ENCODE data around the gene ASB6.

The ASB6 gene, protein sequence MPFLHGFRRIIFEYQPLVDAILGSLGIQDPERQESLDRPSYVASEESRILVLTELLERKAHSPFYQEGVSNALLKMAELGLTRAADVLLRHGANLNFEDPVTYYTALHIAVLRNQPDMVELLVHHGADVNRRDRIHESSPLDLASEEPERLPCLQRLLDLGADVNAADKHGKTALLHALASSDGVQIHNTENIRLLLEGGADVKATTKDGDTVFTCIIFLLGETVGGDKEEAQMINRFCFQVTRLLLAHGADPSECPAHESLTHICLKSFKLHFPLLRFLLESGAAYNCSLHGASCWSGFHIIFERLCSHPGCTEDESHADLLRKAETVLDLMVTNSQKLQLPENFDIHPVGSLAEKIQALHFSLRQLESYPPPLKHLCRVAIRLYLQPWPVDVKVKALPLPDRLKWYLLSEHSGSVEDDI

DNA sequence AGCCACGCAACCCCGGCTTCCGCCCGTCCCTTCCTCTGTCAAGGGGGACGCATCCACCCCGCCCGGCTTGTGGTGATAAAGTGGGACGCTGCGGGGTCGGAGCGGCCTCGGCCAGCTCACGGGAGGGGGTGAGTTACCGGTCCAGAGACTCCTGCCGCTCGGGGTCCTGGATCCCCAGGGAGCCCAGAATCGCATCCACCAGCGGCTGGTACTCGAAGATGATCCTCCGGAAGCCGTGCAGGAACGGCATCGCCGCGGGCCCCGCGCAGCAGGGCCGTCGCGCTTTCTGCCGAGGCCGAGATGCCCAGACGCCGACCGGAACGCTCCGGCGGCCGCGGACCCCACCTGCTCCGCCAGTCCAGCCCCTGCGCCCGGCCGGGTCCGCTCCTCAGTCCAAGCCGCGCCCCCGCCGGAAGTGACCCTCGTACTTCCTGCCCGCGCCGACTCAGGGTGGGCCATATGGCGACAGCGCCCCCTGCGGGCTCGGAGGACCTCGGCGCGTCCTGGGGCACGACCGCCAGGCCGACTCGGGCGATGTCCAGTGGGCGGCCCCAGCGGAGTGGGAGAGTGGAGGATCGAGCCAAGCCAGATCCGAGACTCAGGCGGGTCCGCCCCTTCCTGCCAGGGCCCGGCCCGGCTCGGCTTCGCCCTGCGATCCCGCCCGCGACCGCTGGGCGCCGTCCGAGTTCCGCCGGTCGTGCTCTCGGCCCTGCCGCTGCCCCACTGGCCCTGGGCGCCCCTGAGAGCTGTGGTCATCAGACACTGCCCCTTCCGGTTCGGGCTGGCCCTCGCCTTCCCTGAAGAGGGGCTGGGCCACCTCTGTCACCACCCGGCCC lies at the start of gene ASB6:
ASB6 (minus strand) TSS at position 402 of the 836 bp plus-strand sequence; CDS start at position 250, 152 bp downstream.
- peak; percentile 92 for DNase-seq

DNA sequence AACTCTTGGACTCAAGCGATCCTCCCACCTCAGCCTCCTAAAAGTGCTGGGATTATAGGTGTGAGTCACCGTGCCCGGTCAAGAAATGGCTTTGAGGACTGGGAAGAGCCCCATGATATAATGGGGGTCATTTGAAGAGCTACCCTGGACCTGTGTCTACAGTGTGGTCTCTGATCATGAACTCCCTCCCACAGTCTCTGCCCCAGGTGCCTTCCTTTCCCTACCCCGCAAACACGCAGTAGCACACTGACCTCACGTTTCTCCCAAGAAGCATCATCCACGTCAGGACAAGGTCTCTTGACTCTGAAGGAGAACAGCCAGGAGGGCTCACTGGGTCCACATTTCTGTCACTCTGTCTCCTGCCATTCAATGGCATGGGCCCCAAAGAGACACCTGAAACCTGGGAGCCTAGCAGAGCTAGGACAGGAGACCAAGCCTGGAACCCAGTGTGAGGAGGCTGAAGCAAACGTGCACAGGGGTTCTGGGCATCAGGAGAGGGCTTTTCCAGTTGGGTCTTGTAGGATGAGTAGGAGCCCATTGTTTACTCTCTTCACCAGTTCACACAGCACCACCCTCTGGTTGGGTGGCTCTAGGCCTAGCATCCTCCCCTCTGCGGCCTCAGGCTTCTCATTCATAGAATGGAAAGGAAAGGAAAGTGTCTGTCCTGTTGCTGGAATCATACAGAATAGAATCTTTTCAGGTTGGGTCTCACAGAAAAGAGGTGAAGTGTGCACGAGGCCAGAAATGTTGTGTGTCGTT lies 46.5 kb upstream of the ASB6 start:
- no peak for DNase-seq

DNA sequence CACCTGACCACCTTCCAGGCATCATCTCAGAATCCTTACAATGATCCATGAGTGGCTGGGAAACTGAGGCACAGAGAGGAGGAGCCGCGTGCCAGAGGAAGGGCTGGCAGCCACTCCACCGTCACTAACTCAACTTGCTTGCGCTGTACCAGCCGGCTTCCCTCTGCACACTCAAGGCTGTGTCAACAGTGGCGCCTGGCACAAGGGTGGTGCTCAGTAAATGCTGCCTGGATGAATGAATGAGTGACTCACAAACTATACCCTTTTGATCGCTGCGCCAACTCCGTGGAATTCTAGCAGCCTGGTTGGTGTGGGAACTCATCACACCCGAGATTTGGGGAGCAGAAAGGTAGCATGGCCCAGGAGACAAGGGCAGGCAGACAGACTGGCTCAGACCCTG lies 45.4 kb upstream of the ASB6 start:
- no peak for DNase-seq

DNA sequence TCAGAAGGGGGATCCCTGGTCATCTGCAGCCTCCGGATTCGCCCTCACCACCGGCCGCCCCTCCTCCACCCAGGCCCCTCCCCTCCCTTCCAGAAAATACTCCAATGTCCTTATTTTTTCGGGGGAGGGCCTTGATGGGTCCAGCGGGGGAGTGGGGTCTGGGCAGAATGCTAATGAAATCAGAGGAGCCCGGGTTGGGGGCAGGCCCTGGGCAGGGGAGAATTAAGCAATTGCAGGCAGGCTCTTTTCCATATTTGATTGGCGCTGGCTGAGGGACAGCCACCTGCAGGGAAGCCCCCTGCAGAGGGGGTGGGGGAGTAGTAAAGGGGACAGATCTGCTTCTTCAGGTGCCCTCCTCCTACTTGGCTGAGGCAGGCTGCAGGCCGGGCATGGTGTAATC lies 44.8 kb upstream of the ASB6 start:
- DNase-seq = no peak

DNA sequence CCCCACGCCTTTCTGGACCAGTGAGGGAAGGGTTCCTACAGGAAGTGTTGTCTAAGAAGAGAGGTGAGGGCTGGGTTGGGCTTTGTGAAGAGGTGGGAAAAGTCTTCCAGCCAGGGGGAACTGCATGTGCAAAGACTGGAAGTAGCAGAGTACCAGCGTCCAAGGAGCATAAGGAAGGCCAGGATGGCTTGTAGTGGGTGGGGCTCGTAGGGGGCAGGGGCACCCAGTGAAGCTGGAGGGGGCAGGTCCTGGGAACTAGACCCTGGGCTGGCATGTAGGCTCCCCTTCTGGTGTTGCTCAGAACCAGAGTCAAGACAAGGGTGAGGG lies 43.9 kb upstream of the ASB6 start:
- no peak for DNase-seq

DNA sequence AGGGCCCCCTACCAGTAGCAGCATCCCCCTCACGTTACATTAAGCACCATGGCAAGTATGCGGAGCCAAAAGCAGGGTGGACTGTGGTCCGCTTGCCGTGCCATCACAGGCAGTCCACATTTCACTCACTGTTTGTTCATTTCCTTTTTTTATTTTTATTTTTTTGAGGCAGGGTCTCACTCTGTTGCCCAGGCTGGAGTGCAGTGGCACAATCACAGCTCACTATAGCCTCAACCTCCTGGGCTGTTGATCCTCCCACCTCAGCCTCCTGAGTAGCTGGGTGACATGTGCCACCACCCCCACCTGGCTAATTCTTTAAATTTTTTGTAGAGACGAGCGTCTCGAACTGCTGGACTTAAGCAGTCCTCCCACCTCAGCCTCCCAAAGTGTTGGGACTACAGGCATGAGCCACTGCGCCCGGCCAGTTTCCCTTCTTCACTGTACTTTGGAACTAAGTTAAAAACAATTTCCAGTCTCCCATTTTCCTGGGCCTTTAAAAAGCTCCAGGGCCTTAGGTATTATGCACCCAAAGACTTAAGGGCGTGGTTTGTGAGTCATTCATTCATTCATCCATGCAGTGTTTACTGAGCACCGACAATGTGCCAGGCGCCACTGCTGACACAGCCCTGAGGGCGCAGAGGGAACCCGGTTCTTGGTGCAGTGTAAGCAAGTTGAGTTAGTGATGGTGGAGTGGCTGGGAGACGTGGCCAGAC lies 43.4 kb upstream of the ASB6 start:
- no peak for DNase-seq

DNA sequence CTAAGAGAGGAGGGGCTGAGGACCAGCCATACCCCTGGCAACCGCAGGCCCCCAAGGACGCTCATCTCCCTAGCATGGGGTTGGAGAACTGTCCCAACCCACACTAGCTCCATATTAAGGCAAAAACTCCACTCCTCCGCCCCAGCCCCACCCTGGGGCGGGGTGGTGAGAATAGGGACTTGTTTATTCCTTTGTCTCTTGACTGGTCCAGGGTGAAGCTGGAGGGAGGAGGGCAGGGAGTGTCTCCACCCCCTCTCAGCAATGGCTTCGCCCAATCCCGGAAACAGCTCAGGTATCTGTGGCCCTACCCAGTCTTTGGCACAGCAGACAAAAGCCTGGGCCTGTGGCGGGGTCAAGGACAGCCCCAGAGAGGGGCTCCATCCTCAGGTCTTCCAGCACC lies 40.4 kb upstream of the ASB6 start:
- no peak for DNase-seq

DNA sequence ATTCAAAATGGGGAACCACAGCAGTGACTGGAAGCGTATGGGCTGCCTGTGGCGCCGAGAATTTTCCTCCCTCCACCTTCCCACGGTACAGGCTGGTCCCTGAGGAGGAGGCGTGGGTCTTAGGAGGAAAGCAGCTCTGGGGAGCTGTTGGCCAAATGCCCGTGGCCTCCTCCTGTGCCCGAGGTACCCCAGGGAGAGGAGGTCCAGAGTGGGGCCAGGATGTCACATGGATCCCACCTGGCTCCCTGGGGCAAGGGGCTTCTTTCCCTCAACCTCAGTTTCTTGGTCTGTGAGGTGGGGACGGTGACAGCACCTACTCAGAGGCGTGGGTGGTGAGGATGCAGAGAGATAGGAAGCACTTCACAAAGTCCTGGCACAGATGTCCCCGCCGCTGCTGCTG lies 40.0 kb upstream of the ASB6 start:
- no peak for DNase-seq

DNA sequence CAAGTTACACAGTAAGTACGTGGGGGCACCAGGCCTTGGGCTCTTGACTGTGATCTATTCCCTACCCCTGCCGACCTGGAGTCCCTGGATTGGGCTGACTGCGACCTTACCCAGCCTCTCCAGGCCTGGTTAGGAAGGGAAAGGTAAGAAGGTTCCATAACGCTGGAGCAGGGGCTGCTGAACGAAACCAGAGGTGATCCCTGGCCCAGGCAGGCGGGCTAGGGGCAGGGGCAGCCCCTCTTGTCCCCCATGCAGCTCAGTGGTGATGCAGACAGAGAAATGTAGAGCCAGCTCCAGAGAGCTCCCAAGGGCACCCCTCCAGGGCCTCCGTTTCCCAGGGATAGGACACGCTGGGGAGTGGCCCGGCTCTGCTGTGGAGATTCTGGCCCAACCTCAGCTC lies 37.6 kb upstream of the ASB6 start:
- no peak for DNase-seq

DNA sequence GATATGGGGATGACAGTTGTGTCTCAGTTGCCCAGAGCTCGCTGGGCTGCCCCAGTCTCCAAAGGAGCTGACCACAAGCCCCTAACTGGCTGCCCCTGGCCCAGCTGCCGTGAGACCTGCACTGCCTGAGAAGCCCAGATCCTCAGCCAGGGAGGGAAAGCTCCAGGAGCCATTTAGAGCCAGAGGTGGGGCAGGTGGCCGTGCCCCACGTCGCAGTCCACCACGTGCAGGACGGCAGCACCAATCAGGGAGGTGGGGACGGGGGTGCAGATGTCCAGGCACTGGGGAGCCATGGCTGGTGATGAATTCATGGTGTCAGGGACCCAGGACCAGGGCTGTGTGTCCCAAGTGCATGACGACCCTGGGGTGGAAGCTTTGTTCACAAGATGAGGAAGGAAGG lies 36.9 kb upstream of the ASB6 start:
- no peak for DNase-seq

DNA sequence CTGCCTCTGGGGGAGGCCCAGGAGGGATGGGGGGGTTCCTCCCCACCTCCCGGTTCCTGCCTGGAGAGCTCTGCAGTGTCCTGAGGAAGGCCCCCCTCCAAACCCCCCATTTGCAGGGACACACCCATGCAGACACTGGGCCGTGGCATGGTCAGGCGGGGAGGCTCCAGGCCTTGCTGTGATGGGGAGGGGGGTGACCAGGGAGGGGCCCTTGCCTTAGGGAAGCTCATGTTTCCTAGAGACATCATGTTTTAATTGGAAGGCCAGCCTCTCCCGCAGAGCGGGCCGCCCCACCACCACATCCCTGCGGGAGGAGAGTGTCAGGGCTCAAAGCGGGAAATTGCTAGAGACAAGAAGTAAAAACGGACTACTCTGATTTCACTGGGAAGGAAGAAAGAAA lies 35.5 kb upstream of the ASB6 start:
- no peak for DNase-seq

DNA sequence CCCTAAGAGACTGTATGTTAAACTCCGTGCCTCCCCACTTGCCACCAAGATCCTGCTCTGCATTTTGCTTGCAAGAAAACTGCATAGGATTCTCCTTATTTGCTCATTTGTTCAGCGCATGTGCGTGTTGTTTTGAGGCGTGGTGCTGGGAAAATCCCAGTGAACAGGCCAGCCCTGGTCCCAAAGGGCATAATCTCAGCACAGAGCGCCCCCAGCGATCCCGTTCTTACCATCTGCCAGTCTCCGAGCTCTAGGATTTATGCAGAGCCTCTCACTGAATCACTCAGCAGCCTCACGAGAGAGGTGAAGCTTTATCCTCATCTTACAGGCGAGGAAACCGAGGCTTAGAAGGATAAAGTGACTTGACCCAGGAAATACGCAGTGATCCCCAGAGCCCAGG lies 35.0 kb upstream of the ASB6 start:
- no peak for DNase-seq

DNA sequence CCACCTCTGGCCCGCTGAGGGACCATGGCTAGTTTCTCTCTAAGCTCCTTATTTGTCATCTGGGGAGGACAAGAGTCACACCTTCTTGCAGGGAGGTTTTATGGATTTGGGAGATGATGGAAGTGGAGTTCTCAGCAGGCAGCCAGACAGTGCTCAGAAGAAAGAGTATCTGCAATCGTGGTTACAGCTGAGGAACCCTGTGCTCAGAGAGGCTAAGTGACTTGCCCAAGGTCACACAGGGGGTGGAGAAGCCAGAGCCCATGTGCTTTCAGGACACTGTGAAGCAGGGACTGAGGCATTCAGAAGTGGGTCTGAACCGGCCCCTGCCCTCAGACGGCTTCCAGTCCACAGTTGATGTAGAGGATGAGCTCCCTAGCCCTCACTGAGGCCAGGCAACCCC lies 34.3 kb upstream of the ASB6 start:
- no peak for DNase-seq

DNA sequence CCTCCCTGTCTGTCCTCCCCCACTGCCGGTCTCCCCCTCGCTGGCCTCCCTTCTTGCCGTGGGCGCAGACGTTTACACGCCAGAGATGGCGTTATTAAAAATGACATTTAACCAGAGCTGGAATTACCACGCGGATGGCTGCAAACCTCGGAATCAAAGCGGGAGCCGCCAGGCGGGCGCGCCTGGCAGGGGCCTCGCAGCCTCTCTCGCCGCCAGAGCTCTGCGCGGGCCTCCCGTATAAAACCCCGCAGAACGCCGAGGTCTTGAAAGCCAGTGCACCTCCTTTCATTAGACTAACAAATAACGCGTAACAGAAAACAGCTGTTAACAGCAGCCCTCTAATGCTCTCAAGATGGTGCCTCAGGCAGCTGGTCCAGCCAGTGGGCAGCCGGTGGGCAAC lies 33.7 kb upstream of the ASB6 start:
- DNase-seq = no peak

DNA sequence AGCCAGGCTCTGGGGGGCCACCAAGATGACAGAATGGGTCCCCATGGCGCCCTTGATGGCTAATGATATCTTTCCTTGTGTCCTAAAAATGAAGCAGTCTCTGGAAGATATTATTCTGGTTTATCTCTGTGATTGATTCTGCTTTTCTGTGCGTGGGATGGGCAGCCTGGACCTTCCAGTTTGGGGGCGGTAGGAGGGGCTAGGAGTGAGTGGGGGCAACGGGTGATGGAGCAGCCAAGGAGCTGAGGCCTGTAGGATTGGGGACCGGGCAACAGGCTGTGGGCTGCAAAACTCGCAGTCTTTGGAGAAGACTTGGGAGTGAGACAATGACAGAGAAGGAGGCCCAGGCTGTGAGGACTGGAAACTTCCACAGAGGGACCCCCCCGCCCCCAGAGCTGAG lies 32.3 kb upstream of the ASB6 start:
- DNase-seq = no peak

DNA sequence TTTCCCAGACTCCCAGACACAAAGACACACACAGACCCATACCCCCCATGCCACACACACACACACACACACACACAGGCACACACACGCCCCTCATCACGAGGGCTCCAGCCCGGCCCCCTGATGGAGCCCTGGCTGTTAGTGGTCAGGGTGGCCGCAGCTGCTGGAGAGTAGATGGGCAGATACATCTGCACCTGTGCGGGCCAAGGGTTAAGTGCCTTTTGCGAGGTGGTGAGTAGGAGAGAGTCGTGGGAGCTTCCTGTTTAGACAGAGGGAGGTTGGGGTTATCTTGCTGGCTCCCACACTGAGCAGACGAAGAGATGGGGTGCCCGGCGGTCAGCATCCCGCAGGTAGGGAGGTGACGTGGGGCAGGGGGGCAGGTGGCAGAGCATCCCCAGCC lies 31.7 kb upstream of the ASB6 start:
- no peak for DNase-seq

DNA sequence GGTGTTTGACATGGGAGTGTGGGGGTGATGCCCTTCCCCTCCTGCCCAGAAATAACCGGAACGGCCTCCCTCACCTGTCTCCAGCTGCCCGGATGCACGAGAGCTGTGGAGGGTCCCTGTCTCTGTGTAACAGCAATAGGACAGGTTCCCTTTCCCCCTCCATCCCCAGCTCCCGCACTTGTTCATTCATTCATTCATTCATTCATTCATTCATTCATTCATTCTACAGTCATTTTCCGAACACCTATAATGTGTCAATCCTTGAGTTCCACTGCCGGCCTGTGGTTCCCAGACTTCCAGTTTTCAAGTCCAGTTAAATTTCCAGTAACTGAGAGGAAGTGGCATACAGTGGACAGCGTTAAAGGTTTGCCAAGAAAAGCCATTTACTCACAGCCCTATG lies 30.8 kb upstream of the ASB6 start:
- no peak for DNase-seq

DNA sequence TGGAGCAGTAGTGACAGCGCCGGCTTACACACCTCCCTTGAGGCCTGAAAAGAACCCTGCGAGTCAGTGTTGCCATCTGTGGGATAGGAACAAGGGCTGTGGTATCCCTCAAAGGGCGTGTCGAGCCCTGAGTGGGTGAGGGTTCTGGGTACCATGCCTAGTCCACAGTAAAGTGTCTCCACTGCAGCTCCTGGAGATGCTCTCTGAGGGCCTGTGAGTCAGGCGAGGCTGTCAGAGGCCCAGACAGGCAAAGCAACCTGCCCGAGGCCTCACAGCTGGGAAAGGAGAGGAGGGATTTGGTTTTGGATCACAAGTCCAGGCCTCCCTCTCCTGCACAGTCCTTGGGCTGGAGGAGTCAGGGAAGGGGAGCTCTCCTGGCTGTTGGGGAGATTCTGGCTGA lies 29.6 kb upstream of the ASB6 start:
- no peak for DNase-seq

DNA sequence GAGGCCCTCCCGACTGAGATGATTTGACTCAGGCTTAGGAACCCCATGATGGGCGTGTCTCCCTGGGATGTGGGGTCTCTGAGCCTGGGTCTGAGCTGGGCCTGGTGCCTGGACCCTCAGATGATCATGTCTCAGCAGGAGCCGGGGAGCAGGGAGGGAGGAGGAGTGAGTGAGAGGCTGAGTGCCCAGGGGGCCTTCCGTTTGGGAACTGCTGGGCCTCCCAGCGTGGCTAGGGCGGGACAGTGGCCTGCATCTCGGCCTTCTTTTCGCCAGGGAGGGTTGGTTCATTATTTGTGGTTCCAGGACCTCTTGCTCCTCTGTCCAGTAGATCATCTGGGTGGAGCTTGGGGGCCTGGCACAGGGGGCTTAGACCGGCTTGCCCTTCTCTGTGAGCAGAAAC lies 29.1 kb upstream of the ASB6 start:
- DNase-seq = no peak

DNA sequence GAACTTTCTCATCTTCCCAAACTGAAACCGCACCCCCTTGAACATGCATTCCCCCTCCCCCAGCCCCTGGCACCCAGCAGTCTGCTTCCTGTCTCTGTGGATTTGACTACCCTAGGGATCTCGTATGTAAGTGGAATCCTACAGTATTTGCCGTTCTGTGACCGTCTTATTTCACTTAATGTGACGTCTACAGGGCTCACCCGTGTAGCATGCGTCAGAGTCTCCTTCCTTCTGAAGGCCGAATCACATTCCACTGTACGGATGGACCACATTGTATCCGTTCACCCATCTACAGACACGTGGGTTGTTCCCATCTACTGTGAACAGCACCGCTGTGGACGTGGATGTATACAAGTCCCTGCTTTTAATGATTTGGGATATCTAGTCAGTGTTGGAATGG lies 28.0 kb upstream of the ASB6 start:
- no peak for DNase-seq

DNA sequence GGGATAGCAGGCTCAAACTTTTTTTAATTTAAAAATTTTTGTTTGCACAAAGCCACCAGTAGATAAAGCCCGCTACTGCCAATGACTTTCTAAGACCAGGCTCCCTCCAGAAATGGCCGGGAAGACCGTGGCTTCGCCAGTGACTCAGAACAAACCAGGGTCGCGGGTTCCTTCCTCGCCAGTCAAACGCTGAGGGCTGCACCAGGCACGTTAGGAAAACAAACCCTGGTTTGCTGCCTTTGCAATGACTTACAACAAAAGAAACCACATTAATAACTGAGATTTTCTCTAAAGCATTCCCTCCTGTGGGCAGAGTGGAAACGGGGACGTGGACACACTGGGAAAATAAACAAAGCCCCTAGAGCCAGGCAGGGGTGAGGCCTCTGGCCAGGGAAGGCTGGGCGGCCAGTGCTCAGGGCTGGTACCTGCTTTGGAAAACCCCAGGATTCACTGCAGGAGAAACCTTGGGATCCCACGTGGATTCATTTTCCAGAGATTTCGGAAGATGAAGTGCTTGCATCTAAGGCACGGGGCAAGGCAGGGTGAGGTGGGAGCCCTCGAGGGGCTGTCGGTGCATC lies 27.3 kb upstream of the ASB6 start:
- DNase-seq = no peak

DNA sequence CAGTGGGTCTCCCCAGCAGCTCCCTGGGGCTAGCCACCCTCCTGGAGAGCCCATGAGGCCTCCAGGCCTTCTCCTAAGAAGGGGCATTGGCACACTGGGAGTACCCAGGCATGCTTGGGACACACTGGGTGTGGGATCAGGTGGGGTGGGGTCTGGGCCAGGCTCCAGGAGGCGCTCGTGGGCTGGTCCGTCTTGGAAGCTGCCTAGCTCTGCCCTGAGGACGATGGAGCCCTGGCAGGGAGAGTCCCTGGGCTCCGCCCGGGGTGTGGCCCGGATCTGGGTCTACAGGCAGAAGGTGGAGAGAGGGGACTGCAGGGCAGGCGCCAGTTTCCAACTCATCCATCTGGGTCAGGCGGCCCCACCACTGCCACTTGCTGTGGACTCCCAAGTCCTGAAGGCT lies 25.9 kb upstream of the ASB6 start:
- no peak for DNase-seq

DNA sequence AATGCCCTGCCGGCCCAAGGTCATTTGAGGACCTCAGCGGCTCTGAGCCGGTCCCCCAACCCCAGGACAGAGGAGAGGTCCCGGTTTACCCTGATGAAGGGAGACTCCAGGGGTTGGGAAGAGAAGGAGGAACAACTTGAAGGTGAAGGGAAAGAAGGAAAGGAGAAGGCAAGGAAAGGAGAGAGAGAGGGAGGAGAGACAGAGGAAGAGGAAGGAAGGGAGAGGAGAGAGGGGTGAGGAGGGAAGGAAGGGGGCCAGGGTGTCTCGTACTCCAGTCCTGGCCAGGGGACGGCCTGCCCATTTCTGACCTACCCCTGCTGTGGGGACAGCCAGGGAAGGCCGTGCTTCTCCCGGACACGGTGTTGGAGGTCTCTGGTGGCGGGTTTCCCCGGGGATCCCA lies 25.4 kb upstream of the ASB6 start:
- DNase-seq = no peak
